ENCODE results near the gene EXOC4.
"Not testable (repeated sequence)": the region's sequence is repeated elsewhere in the genome, so short reads cannot be mapped to it uniquely, and the experiment has no call there.

Gene EXOC4

GRCh38 chr7:133584956-133585668 is 332.2 kb downstream of the EXOC4 start:
- DNase-seq: no peak

GRCh38 chr7:133586253-133586652 is 333.4 kb downstream of the EXOC4 start:
- DNase-seq: no peak

- DNase-seq: no peak
These were observed 335.0 kb downstream of the EXOC4 start for GRCh38 chr7:133587903-133588302.

GRCh38 chr7:133590795-133591194 is 337.9 kb downstream of the EXOC4 start:
- DNase-seq: no peak

GRCh38 chr7:133591704-133592340 is 338.9 kb downstream of the EXOC4 start:
- DNase-seq: no peak

- DNase-seq: no peak
These were observed 340.7 kb downstream of the EXOC4 start for GRCh38 chr7:133593561-133593960.

- no peak for DNase-seq
These were observed 348.7 kb downstream of the EXOC4 start for GRCh38 chr7:133601617-133602016.

GRCh38 chr7:133602291-133602690 is 349.4 kb downstream of the EXOC4 start:
- DNase-seq: peak; percentile 26

GRCh38 chr7:133606991-133607390 is 354.1 kb downstream of the EXOC4 start:
- no peak for DNase-seq

GRCh38 chr7:133609806-133610205 is 356.9 kb downstream of the EXOC4 start:
- DNase-seq: no peak

- DNase-seq: no peak
These were observed 359.1 kb downstream of the EXOC4 start for GRCh38 chr7:133611955-133612354.

- DNase-seq: no peak
These were observed 360.4 kb downstream of the EXOC4 start for GRCh38 chr7:133613250-133613790.

- no peak for DNase-seq
These were observed 361.4 kb downstream of the EXOC4 start for GRCh38 chr7:133614251-133614650.

GRCh38 chr7:133618970-133619369 is 366.1 kb downstream of the EXOC4 start:
- no peak for DNase-seq

GRCh38 chr7:133619491-133619890 is 366.6 kb downstream of the EXOC4 start:
- DNase-seq: no peak

- DNase-seq: no peak
These were observed 370.8 kb downstream of the EXOC4 start for GRCh38 chr7:133623721-133624120.

- no peak for DNase-seq
These were observed 372.2 kb downstream of the EXOC4 start for GRCh38 chr7:133625046-133625445.

GRCh38 chr7:133629701-133630100 is 376.8 kb downstream of the EXOC4 start:
- DNase-seq: peak; percentile 12

- DNase-seq: peak; percentile 70
These were observed 380.2 kb downstream of the EXOC4 start for GRCh38 chr7:133633055-133633454.

GRCh38 chr7:133635541-133635940 is 382.7 kb downstream of the EXOC4 start:
- no peak for DNase-seq

GRCh38 chr7:133638857-133639256 is 386.0 kb downstream of the EXOC4 start:
- DNase-seq: no peak

GRCh38 chr7:133641436-133641835 is 388.6 kb downstream of the EXOC4 start:
- DNase-seq: no peak

GRCh38 chr7:133642907-133643306 is 390.0 kb downstream of the EXOC4 start:
- no peak for DNase-seq

GRCh38 chr7:133643652-133644051 is 390.8 kb downstream of the EXOC4 start:
- not testable (repeated sequence) for DNase-seq
